ENCODE measurements around the gene BLNK.
A peak's percentile ranks its signal among the peaks of the same experiment; 100 is the strongest.

The BLNK gene

GRCh38 chr10:96260014-96260413, 11.4 kb downstream of the BLNK start:
- no peak for DNase-seq

- no peak for DNase-seq
These were observed 12.2 kb downstream of the BLNK start for GRCh38 chr10:96259150-96259549.

GRCh38 chr10:96257944-96258343, 13.4 kb downstream of the BLNK start:
- no peak for DNase-seq

- no peak for DNase-seq
These were observed 15.6 kb downstream of the BLNK start for GRCh38 chr10:96255549-96256333.

- no peak for DNase-seq
These were observed 16.4 kb downstream of the BLNK start for GRCh38 chr10:96254976-96255375.

GRCh38 chr10:96252730-96253129, 18.6 kb downstream of the BLNK start:
- DNase-seq: no peak

- DNase-seq: no peak
These were observed 21.0 kb downstream of the BLNK start for GRCh38 chr10:96250349-96250748.

GRCh38 chr10:96249264-96249663, 22.1 kb downstream of the BLNK start:
- no peak for DNase-seq

GRCh38 chr10:96244354-96244753, 27.0 kb downstream of the BLNK start:
- no peak for DNase-seq

- DNase-seq: no peak
These were observed 28.1 kb downstream of the BLNK start for GRCh38 chr10:96243296-96243695.

GRCh38 chr10:96242822-96243221, 28.5 kb downstream of the BLNK start:
- DNase-seq: no peak

- no peak for DNase-seq
These were observed 32.4 kb downstream of the BLNK start for GRCh38 chr10:96238646-96239623.

- no peak for DNase-seq
These were observed 34.5 kb downstream of the BLNK start for GRCh38 chr10:96236876-96237275.

- DNase-seq: no peak
These were observed 35.3 kb downstream of the BLNK start for GRCh38 chr10:96236090-96236478.

- DNase-seq: no peak
These were observed 35.9 kb downstream of the BLNK start for GRCh38 chr10:96235326-96236089.

- no peak for DNase-seq
These were observed 37.4 kb downstream of the BLNK start for GRCh38 chr10:96233959-96234358.

- DNase-seq: no peak
These were observed 40.8 kb downstream of the BLNK start for GRCh38 chr10:96230527-96230926.

- DNase-seq: peak; percentile 73
These were observed 41.8 kb downstream of the BLNK start for GRCh38 chr10:96229568-96230030.

- no peak for DNase-seq
These were observed 42.9 kb downstream of the BLNK start for GRCh38 chr10:96228408-96228994.

GRCh38 chr10:96227206-96227605, 44.2 kb downstream of the BLNK start:
- no peak for DNase-seq

GRCh38 chr10:96225119-96225518, 46.2 kb downstream of the BLNK start:
- DNase-seq: no peak

GRCh38 chr10:96222908-96223307, 48.5 kb downstream of the BLNK start:
- no peak for DNase-seq

- DNase-seq: no peak
These were observed 48.9 kb downstream of the BLNK start for GRCh38 chr10:96222441-96222840.
